GOT3 (cell line): ENCODE results near the gene CDH4.
"Not testable (repeated sequence)": the region's sequence is repeated elsewhere in the genome, so short reads cannot be mapped to it uniquely, and the experiment has no call there.

ENCODE experiments used
- DNase-seq: peaks from one replicate; lab custom pipeline; 2025; ENCODE audit warnings: mixed read lengths; lab: John Stamatoyannopoulos, UW

CDH4 gene

DNA sequence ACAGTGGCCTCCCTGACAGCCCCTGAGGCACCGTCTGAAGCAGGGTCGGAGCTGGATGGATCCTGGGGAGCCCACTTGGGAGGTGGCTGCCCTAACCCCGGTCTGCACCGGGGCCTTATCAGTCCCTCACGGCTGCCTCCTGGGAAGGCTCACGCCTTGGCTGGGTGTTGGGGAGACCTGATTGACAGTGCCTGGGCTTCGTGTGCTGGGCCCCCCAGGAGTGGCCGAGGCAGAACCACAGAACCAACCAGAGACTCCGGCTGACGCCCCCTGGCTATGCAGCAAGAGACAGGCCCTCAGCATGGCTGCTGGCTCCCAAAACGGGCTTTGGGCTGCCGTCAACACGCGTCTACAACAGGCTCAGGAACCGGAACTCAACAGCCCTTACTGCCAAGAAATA is 594.0 kb downstream of the CDH4 start:
- DNase-seq = no peak

GRCh38 chr20:61846741-61847419 is 594.8 kb downstream of the CDH4 start:
- no peak for DNase-seq

GRCh38 chr20:61847420-61847748 is 595.3 kb downstream of the CDH4 start:
- DNase-seq = no peak

DNA sequence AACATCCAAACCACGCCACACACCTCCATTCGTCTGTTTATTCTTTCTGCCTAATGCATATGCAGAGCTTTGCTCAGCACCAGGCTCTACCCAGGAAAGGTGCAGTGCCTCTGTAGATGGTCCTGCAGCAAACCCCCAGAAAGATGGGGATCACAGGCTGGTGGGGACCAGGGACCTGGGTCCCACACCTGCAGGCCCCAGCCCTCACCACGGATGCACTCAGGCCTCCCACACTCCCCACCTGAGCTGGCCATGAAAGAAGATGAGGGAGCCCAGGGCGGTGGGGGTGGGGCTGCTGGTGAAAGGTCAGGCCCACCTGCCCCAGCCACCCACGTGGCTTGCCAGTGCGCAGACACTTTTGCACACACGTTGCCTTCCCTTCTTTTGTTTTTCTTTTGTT is 595.9 kb downstream of the CDH4 start:
- DNase-seq = no peak

DNA sequence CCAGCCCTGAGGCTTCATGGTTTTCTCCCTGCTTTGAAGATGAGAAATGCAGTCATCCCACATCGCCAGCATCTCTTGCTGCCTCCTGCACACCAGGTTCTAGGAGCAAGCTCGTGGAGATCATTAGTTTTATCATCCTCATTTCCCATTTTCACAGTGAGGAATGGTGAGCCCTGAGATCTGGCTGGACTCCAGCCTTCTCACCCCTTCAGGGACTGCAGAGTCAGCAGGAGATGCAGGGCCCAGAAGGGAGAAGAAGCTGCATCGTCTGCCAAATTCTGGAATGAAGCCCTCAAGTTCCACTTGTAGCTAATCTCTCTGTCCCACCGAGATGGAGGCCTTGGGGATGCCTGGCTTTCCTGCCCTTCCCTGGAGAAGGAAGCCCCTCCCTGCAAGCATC is 596.8 kb downstream of the CDH4 start:
- DNase-seq = no peak

DNA sequence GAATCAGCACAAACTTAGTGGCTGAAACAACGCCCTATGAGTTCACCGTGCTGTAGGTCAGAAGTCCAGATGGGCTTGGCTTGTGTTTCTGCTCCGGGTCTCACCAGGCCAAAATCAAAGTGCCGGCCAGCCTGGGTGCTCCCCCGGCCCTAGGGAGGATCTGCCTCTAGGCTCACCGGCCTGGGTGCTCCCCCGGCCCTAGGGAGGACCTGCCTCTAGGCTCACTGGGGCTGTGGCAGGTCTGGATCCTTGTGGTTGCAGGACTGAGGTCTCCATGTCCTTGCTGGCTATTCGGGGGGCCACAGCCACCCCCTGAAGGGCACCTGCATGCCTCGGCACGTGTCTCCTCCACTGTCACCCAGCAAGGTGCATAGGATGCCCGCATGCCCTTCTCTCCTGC is 597.3 kb downstream of the CDH4 start:
- no peak for DNase-seq

DNA sequence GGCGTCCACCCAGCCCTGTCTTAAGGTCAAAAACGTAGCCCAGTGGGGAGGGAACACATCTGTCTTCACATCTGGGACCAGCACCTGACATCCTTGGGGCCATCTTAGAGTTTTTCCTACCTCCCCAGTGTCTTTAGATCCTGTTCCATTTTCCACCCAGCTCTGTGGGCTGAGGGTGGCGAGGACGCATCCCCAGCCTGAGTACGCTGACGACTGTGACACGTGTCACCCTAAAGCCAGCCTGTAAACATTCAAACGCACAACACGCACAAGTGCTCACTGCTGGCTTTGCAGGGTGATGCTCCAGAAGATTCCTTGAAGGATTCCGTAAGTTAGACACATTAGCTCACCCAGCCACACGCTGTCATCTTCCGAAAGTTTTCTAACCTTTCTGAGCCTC is 597.8 kb downstream of the CDH4 start:
- DNase-seq = no peak

GRCh38 chr20:61850457-61850856 is 598.4 kb downstream of the CDH4 start:
- no peak for DNase-seq

DNA sequence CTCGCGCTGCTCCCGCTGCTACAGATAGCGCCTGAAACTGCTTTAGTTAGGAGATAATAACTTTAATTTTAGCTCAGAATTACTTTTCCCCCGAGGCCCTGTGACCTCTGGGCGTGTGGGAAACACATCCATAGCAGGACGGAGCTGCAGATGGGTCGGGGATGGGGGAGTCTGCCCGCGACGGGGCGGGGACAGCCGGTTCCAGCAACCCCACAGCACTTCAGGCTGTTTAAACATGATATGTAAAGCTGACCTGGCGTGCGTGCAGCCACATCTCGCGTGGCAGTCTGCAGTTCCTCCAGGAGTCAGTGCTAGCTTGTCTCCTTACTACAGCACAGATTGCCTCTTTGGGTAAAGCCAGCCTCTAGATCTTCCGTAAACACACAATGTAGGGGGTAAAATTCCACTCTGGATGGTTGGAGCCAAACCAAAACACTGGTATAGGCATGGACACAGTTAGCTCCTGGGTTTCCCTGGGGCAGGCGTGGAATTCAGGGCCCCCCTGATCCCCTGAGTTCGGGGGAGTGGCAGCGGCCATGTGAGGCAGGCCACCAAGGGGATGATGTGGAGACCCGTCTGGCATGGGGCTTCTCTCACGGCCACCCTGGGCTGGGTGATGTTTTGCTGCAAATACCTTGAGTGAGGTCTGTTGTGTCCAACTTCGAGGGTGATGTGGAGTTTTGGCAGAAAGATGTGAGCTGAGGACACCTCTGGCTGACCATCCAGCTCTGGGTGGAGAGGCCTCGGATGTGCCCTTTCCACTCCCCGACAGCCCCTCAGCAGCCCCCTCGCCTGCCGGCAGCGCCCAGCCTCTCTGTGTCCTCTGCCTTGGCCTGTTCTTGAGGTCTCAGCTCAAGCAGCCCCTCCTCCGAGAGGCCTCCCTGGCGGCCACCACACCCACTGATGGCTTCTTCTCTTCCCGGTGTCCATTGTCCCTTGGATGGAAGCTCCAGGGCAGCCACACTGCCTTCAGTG is 599.2 kb downstream of the CDH4 start:
- DNase-seq = no peak

DNA sequence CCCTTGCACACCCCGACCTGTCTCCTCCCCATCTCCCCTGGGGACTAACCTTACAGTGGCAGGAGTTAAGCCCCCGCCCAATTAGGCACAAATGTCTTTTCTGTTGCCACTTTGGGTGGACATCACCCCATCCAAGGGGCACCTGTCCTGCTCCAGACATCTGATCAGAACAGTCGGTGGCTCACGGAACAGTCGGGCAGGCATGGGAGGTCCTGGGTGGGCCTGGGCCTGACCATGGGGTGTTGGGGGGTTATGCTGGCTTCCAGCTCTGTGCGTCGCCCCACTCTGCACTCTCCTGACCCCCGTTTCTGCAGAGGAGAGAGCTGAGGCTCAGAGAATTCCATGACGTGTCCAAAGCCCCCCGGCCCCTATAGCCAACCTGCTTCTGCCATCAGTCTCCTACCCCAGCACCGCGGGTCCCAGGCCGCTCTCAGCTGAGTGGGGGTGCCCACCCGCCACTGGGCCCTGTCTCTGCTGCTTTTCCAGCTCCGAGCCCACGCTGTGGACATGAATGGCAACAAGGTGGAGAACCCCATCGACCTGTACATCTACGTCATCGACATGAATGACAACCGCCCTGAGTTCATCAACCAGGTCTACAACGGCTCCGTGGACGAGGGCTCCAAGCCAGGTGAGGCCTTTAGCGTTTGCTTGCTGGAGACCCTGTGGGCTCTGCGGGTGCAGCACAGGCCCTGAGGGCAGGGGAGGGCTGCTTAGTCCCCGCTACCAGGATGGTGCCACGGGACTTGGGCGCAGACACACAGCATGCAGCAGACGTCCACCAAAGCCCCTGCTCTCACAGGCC is 600.4 kb downstream of the CDH4 start:
- DNase-seq = no peak

DNA sequence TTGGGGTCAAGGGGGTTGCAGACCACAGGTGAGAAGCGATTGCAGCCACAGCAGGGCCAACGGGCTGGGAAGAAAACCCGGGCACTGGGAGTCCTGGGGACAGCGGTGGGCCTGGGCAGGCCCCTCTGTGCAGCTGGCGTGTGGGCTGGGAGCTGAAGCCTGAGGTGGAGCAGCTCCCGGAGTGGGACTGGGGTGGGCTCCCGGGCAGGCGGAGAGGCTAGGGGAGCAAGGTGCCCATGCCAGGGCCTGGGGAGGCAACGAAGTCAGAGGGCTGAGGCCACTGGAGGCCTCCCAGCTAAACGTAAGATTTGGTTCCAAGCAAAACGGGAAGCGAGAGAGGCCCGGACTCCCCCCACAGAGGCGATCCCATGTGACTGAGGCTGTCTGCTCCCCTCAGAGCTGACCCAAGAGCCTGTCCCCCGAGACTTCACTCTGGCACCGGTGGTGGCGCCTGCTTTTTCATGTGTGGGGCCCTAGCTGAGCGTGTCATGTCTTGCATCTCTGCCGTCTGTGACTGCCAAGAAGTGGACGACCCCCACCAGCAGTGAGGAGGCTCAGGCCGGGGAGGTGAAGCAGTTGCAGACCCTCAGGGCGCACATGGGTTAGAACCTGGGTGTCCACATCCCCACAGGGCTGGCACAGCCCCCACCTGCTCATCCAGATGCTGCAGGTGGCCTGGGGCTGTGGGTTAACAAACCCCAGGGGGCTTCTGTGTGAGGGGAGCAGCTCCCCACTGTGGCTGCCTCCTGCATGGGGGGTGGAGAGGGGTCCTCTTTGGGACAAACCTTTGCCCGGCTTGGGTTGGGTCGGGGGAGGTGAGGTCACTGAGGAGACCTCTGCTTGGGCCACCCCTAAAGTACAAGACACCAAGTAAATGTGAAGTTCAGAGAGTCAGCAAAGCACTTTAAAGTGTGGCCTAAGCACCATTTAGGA is 601.3 kb downstream of the CDH4 start:
- no peak for DNase-seq

GRCh38 chr20:61854538-61854937 is 602.5 kb downstream of the CDH4 start:
- DNase-seq = not testable (repeated sequence)

DNA sequence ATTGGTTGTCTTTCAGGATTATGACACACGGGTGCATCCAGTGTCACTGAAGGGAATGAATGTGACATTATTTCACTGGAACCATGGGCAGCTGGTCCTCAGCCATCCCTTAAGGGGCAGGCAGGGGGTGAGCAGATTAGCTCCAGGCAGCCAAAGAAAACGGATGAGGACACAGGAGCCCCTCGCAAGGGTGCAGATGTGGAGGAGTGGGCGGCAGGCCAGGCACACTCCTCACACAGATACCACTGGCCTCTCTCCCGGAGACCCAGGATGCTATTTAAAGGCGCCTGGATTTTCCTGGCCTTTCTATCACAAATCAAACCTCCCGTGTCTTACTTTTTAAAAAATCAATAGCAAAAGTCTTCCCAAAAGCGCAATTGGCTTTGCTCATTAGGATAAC is 603.2 kb downstream of the CDH4 start:
- no peak for DNase-seq

DNA sequence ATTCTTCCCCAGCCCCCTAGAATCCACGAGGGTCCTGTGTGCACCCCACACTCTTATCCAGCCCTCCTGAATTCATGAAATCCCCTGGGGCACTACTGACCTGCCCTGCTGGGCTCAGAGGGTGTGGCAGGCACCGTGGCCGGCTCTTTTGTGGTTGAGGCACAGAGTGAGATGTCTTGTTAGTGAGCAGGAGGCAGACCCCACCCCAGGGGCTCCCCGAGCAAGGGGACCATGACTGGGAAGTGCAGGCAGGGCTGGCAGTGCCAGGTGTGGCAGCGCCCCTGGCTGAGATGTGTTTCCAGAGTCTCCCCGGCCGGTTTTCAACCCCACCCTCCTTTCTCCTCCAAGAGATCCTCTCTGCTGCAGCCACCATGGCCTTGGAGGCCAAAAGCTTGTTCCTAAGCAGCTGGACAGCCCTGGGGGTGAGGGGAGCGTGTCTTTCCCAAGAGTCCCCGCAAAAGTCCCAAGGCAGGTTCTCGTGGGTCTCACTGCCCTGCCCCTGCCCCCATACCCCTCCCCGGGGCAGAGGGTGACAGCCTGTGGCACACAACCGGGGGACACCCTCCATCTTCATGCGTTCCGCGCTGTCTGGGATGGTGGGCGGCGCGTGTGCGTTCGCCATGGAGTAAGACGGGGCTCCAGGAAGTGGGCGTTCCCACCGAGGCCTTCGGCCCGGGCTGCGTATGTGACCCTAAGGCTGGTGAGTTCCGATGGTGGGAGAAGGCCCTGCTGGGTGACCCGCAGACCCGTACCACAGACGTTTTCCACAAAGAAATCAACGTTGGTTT is 604.8 kb downstream of the CDH4 start:
- DNase-seq = no peak

DNA sequence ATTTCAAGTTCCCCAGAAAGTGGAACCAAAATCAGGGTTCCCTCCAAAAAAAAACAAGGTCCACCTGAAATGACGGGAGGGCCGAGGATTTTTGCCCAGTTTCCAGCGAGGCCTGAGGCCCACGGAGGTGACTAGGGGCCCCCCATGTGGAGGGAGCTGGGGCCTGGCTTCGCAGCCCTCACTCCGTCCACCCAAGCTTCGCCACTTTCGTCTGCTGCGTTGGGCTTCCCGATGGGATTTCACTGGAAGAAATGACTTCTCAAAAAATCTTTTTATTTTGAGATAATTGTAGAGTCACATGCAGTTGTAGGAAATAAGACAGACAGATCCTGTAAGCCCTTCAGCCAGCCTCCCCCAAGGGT is 605.3 kb downstream of the CDH4 start:
- DNase-seq = no peak

DNA sequence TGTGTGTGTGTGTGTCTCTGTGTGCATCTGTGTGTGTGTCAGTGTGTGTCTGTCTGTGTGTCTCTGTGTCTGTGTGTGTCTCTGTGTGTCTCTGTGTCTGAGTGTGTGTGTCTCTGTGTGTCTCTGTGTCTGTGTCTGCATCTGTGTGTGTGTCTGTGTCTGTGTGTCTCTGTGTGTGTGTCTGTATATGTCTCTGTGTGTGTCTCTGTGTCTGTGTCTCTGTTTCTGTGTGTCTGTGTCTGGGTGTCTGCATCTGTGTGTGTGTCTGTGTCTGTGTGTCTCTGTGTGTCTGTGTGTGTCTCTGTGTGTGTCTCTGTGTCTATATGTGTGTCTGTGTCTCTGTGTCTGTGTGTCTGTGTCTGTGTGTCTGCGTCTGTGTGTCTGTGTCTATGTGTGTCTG is 605.8 kb downstream of the CDH4 start:
- DNase-seq = no peak

GRCh38 chr20:61859767-61860166 is 607.7 kb downstream of the CDH4 start:
- no peak for DNase-seq

DNA sequence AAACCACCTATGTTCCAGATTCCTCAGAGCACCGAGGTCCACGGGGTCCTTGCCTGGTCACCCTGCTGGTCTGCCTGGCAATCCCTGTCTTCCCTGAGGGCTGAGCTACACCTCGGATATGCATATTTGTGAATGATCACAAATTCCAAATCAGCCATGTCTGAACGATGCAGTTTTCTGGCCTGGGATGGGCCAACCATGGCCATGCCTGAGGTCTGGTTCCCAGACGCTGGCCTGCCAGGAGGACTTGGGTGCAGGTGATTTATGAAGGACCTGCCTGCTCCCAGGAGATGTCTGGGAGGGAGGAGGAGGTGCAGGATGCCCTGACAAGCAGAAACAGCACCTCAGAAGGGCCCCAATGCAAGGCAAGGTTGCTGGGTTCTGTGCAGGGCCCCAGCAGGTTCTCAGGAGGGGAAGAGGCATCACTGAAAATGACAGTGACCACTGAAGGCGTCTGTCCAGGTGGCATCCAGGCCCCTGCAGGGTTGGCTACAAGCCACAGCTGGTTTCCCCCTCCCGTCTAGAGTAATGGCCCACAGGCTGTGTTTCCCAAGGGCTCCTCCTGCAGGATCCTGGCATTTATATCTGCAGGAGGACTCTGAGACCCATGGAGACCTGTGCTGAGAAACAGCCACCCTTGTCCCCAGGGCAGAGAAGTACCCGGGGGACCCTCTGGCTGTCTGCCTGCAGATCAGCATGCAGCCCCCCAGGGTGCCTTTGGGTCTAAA is 608.4 kb downstream of the CDH4 start:
- no peak for DNase-seq

GRCh38 chr20:61861054-61861841 is 609.2 kb downstream of the CDH4 start:
- no peak for DNase-seq
